OCI-LY7 (cell line): ENCODE measurements around the gene SLC47A1. TPM values are rescaled to one million over a fixed set of nuclear protein-coding genes. Genes with fewer than 3 reads are reported as not detected.

ENCODE experiments used
- BruUV-seq: library from RNA; stranded (reverse); fragments of 400-500 nt; replicated peaks from 2 replicates; lab custom pipeline; 2021; lab: Mats Ljungman, UMichigan
- CTCF ChIA-PET: fragments of 300-600 bp; sonication (Branson Sonifier 250); formaldehyde crosslinking; loops from one replicate; lab custom pipeline; 2022; ENCODE audit warnings: antibody characterized with exemption; ENCODE audit not compliant: unreplicated experiment; lab: Charles Lee
- POLR2A ChIA-PET: fragments of 300-600 bp; sonication (Branson Sonifier 250); formaldehyde crosslinking; loops from one replicate; lab custom pipeline; 2022; ENCODE audit warnings: antibody characterized with exemption; lab: Charles Lee
- DNase-seq: peaks from one replicate; pipeline ENCODE4 v3.0.0-alpha.2; 2015; ENCODE audit warnings: low spot score
- H2AFZ ChIP-seq: fragments of 200-600 bp; sonication (generic), shearing (Covaris generic); 2 replicates; pipeline ENCODE4 v1.6.1; 2014; ENCODE audit warnings: mild to moderate bottlenecking, antibody characterized with exemption, low read length, moderate library complexity
- H3K27ac ChIP-seq: fragments of 200-600 bp; sonication (generic); 2 replicates; pipeline ENCODE4 v1.5.1; 2014; ENCODE audit warnings: mixed run types, low read depth, mild to moderate bottlenecking, moderate library complexity, low read length, inconsistent platforms; ENCODE audit not compliant: poor library complexity, severe bottlenecking
- H3K36me3 ChIP-seq: fragments of 200-600 bp; sonication (generic); 2 replicates; pipeline ENCODE4 v1.6.1; 2014; ENCODE audit warnings: mild to moderate bottlenecking, antibody characterized with exemption, low read length, moderate library complexity, mixed read lengths; ENCODE audit not compliant: insufficient read depth
- H3K4me1 ChIP-seq: fragments of 200-600 bp; sonication (generic); 2 replicates; pipeline ENCODE4 v1.5.1; 2014; ENCODE audit warnings: mild to moderate bottlenecking, low read length; ENCODE audit not compliant: insufficient read depth, poor library complexity, severe bottlenecking
- H3K4me2 ChIP-seq: fragments of 200-600 bp; sonication (generic); 2 replicates; pipeline ENCODE4 v1.6.1; 2014; ENCODE audit warnings: mild to moderate bottlenecking, low read length
- H3K4me3 ChIP-seq: fragments of 200-600 bp; sonication (generic); 2 replicates; pipeline ENCODE4 v1.5.1; 2014; ENCODE audit warnings: mild to moderate bottlenecking, low read depth, low read length; ENCODE audit not compliant: poor library complexity, severe bottlenecking
- H3K79me2 ChIP-seq: fragments of 200-600 bp; sonication (generic); 2 replicates; pipeline ENCODE4 v1.6.1; 2016; ENCODE audit warnings: low read depth, mild to moderate bottlenecking, low read length, moderate library complexity, mixed read lengths; ENCODE audit not compliant: insufficient read depth
- H3K9me2 ChIP-seq: fragments of 200-600 bp; sonication (generic); 2 replicates; pipeline ENCODE4 v1.6.1; 2016; ENCODE audit warnings: mild to moderate bottlenecking, low read length, mixed read lengths; ENCODE audit not compliant: insufficient read depth
- H3K9me3 ChIP-seq: fragments of 200-600 bp; sonication (generic); 2 replicates; pipeline ENCODE4 v1.6.1; 2014; ENCODE audit warnings: mild to moderate bottlenecking, mixed run types, low read length, mixed read lengths
- H4K20me1 ChIP-seq: fragments of 200-600 bp; sonication (generic); 2 replicates; pipeline ENCODE4 v1.6.1; 2014; ENCODE audit warnings: mild to moderate bottlenecking, antibody characterized with exemption, low read length, moderate library complexity, mixed read lengths; ENCODE audit not compliant: insufficient read depth
- CTCF ChIP-seq: fragments of 200-600 bp; sonication (generic); conservative IDR thresholded peaks from 2 replicates; pipeline ENCODE4 v1.5.1; 2014; ENCODE audit warnings: mild to moderate bottlenecking, antibody characterized with exemption, low read length, moderate library complexity, mixed read lengths
- EZH2phosphoT487 ChIP-seq: fragments of 200-600 bp; sonication (generic); IDR thresholded peaks from 2 replicates; pipeline ENCODE4 v1.6.1; 2018; ENCODE audit warnings: low read depth, borderline replicate concordance, mild to moderate bottlenecking, mixed run types, antibody characterized with exemption, low read length, moderate library complexity, mixed read lengths
- intact Hi-C: fragments of 100-400 bp; cut with micrococcal nuclease; formaldehyde crosslinking; loops from one replicate; pipeline ENCODE4 v1.10.0; 2022; ENCODE audit not compliant: unreplicated experiment
- total RNA-seq, 2 experiments: library from RNA; depleted of rRNA in 1 of 2; stranded (reverse); fragments of >200 nt in 1 of 2; shearing (Covaris generic) in 1 of 2; gene quantifications; 2 replicates each; pipeline ENCODE4 v1.2.3, GENCODE V29; 2014 to 2022

Gene SLC47A1
- total RNA-seq, 2 experiments from 2014 or later, result not detected

- CTCF ChIA-PET, result no interaction called here
- H3K4me1 ChIP-seq, result no peaks in the 10 kb centered on the region
- no peak for DNase-seq
Measured at GRCh38 chr17:19551591-19552148, 18.0 kb downstream of the SLC47A1 start.

GRCh38 chr17:19553036-19553435 lies 19.4 kb downstream of the SLC47A1 start:
- intact Hi-C loops, result no loop called here
- ChIA-PET CTCF (no interaction called here), POLR2A (no interaction called here)
- no peak overlapping the region for H3K27ac ChIP-seq
- H2AFZ ChIP-seq, result no peak overlapping the region
- no TSS peak for BruUV-seq
- H3K4me3 ChIP-seq, result no peak overlapping the region
- H3K4me1 ChIP-seq, result no peaks in the 10 kb centered on the region
- H3K4me2 ChIP-seq, result no peak overlapping the region
- TF ChIP-seq CTCF, result no peak
- TF ChIP-seq EZH2phosphoT487, result no peak
- no peaks in the 10 kb centered on the region for H3K9me2 ChIP-seq
- H3K36me3 ChIP-seq, result no peaks in the 10 kb centered on the region
- no peaks in the 10 kb centered on the region for H3K9me3 ChIP-seq
- H4K20me1 ChIP-seq, result no peaks in the 10 kb centered on the region
- DNase-seq, result no peak
- no peaks in the 10 kb centered on the region for H3K79me2 ChIP-seq

More at GRCh38 chr17:19551591-19552148, 18.0 kb downstream of the SLC47A1 start:
- H3K27ac ChIP-seq, result no peak overlapping the region
- POLR2A ChIA-PET, result no interaction called here
- H3K9me3 ChIP-seq, result no peaks in the 10 kb centered on the region
- TF ChIP-seq EZH2phosphoT487 (no peak), CTCF (no peak)
- H3K79me2 ChIP-seq, result no peaks in the 10 kb centered on the region
- no peak overlapping the region for H3K4me2 ChIP-seq
- H4K20me1 ChIP-seq, result no peaks in the 10 kb centered on the region
- no peak overlapping the region for H3K4me3 ChIP-seq
- intact Hi-C loops, result no loop called here
- H3K9me2 ChIP-seq, result no peaks in the 10 kb centered on the region
- no peak overlapping the region for H2AFZ ChIP-seq
- no peaks in the 10 kb centered on the region for H3K36me3 ChIP-seq
- no TSS peak for BruUV-seq

- H3K27ac ChIP-seq, result no peak overlapping the region
- no peaks in the 10 kb centered on the region for H3K79me2 ChIP-seq
- H3K9me2 ChIP-seq, result no peaks in the 10 kb centered on the region
- TF ChIP-seq EZH2phosphoT487 (no peak), CTCF (no peak)
- no peak overlapping the region for H3K4me3 ChIP-seq
- no peak overlapping the region for H3K4me2 ChIP-seq
- DNase-seq, result no peak
- no TSS peak for BruUV-seq
- H2AFZ ChIP-seq, result no peak overlapping the region
- ChIA-PET CTCF (no interaction called here), POLR2A (no interaction called here)
- no peaks in the 10 kb centered on the region for H3K9me3 ChIP-seq
- H4K20me1 ChIP-seq, result no peaks in the 10 kb centered on the region
- no peaks in the 10 kb centered on the region for H3K36me3 ChIP-seq
- no peaks in the 10 kb centered on the region for H3K4me1 ChIP-seq
- intact Hi-C loops, result no loop called here
Measured at GRCh38 chr17:19554393-19554792, 20.7 kb downstream of the SLC47A1 start.
